H1 (cell line): Measurements from ENCODE around the gene BAIAP2. TPM values are rescaled to one million over a fixed set of nuclear protein-coding genes. Genes with fewer than 3 reads are reported as not detected.

Source experiments
- CTCF ChIA-PET: fragments of 300-600 bp; sonication (Branson Sonifier 250); formaldehyde crosslinking; loops from one replicate; lab custom pipeline; 2021; ENCODE audit not compliant: partially characterized antibody; lab: Charles Lee
- POLR2A ChIA-PET: fragments of 300-600 bp; sonication (Branson Sonifier 250); formaldehyde crosslinking; loops from one replicate; lab custom pipeline; 2021; ENCODE audit warnings: inconsistent platforms; ENCODE audit not compliant: partially characterized antibody; lab: Charles Lee
- DNase-seq, 2 experiments: peaks; one replicate each; pipeline versions ENCODE4 v3.0.0 to v3.0.0-alpha.2; 2010 to 2022; ENCODE audit warnings: low spot score in 2 of 2, low read depth in 1 of 2, mixed read lengths in 1 of 2
- FAIRE-seq: peaks from 2 replicates; lab custom pipeline; 2011; peaks lifted over from hg19 to GRCh38; lab: Jason Lieb, UNC
- H2AFZ ChIP-seq: 2 replicates; pipeline ENCODE4 v1.8.1; 2012; ENCODE audit warnings: low read length, inconsistent platforms
- H2AK5ac ChIP-seq: 2 replicates; pipeline ENCODE4 v1.6.1; 2013; ENCODE audit warnings: low read depth, low read length
- H2BK120ac ChIP-seq: replicated peaks from 2 replicates; pipeline ENCODE3; 2013; ENCODE audit warnings: low read depth, low read length, inconsistent platforms
- H2BK12ac ChIP-seq: 2 replicates; pipeline ENCODE4 v1.6.1; 2013; ENCODE audit warnings: low read depth, low read length
- H2BK15ac ChIP-seq: 2 replicates; pipeline ENCODE4 v1.6.1; 2013; ENCODE audit warnings: low read length
- H2BK20ac ChIP-seq: 2 replicates; pipeline ENCODE4 v1.6.1; 2013; ENCODE audit warnings: low read length
- H2BK5ac ChIP-seq: 2 replicates; pipeline ENCODE4 v1.6.1; 2013; ENCODE audit warnings: low read depth, low read length
- H3K14ac ChIP-seq: 2 replicates; pipeline ENCODE4 v1.6.1; 2013; ENCODE audit warnings: inconsistent platforms; ENCODE audit not compliant: insufficient read length
- H3K18ac ChIP-seq: 2 replicates; pipeline ENCODE4 v1.6.1; 2013; ENCODE audit warnings: low read length; ENCODE audit errors: extremely low read depth
- H3K23ac ChIP-seq: 2 replicates; pipeline ENCODE4 v1.6.1; 2013; ENCODE audit warnings: inconsistent platforms; ENCODE audit not compliant: insufficient read length
- H3K23me2 ChIP-seq: 2 replicates; pipeline ENCODE4 v1.6.1; 2013; ENCODE audit warnings: low read depth, low read length
- H3K27ac ChIP-seq: 2 replicates; pipeline ENCODE4 v1.6.1; 2011; ENCODE audit warnings: low read depth, low read length, inconsistent platforms
- H3K27me3 ChIP-seq, 4 experiments: replicated peaks in 1 of 4; 1 replicate in 1 of 4; 2 replicates in 3 of 4; pipeline versions ENCODE4 v1.6.1 to v1.8.1; 2011 to 2013; ENCODE audit warnings: low read length in 3 of 4, mild to moderate bottlenecking in 3 of 4, inconsistent platforms in 2 of 4, mixed read lengths in 2 of 4, moderate library complexity in 1 of 4; ENCODE audit not compliant: control insufficient read depth in 3 of 4, insufficient read depth in 3 of 4; ENCODE audit errors: extremely low read depth in 1 of 4
- H3K36me3 ChIP-seq, 4 experiments: 2 replicates each; pipeline versions ENCODE4 v1.6.1 to v1.8.1; 2011 to 2013; ENCODE audit warnings: mild to moderate bottlenecking in 4 of 4, low read length in 3 of 4, moderate library complexity in 2 of 4, control low read depth in 1 of 4, inconsistent platforms in 1 of 4; ENCODE audit not compliant: insufficient read depth in 4 of 4, control insufficient read depth in 2 of 4
- H3K4ac ChIP-seq: replicated peaks from 2 replicates; pipeline ENCODE3; 2013; ENCODE audit warnings: low read length, low read depth, mixed read lengths, inconsistent platforms; ENCODE audit not compliant: insufficient read length
- H3K4me1 ChIP-seq, 4 experiments: replicated peaks in 1 of 4; 1 replicate in 1 of 4; 2 replicates in 3 of 4; pipeline versions ENCODE4 v1.6.1 to v1.8.1; 2011 to 2013; ENCODE audit warnings: low read length in 3 of 4, inconsistent platforms in 2 of 4, mixed read lengths in 1 of 4; ENCODE audit not compliant: insufficient read depth in 4 of 4, control insufficient read depth in 3 of 4
- H3K4me2 ChIP-seq, 2 experiments: 2 replicates each; pipeline versions ENCODE4 v1.6.1 to v1.8.1; 2011 to 2013; ENCODE audit warnings: low read depth in 2 of 2, low read length in 2 of 2, control low read depth in 1 of 2, inconsistent platforms in 1 of 2, mild to moderate bottlenecking in 1 of 2; ENCODE audit not compliant: insufficient read depth in 1 of 2
- H3K4me3 ChIP-seq, 4 experiments: fragments of 200-600, 300-600 bp in 1 of 4; sonication (generic), shearing (Covaris generic), sonication (Bioruptor Twin) in 1 of 4; 2 replicates each; pipeline versions ENCODE4 v1.5.1 to v1.8.1; 2011 to 2016; ENCODE audit warnings: low read length in 4 of 4, low read depth in 3 of 4, control low read depth in 2 of 4, inconsistent platforms in 2 of 4, mild to moderate bottlenecking in 2 of 4, mixed read lengths in 1 of 4, moderate library complexity in 1 of 4; ENCODE audit not compliant: insufficient read depth in 2 of 4; ENCODE audit errors: extremely low read depth in 1 of 4
- H3K56ac ChIP-seq: replicated peaks from 2 replicates; pipeline ENCODE3; 2013; ENCODE audit warnings: low read depth, mild to moderate bottlenecking, mixed read lengths, low read length, inconsistent platforms; ENCODE audit not compliant: insufficient read length
- H3K79me1 ChIP-seq: 2 replicates; pipeline ENCODE4 v1.6.1; 2013; ENCODE audit warnings: low read depth, low read length, control low read depth
- H3K79me2 ChIP-seq, 2 experiments: 2 replicates each; pipeline versions ENCODE4 v1.6.1 to v1.8.1; 2012 to 2013; ENCODE audit warnings: low read length in 2 of 2, mild to moderate bottlenecking in 2 of 2, inconsistent platforms in 1 of 2; ENCODE audit not compliant: insufficient read depth in 2 of 2, control insufficient read depth in 1 of 2
- H3K9ac ChIP-seq, 4 experiments: replicated peaks in 1 of 4; 1 replicate in 1 of 4; 2 replicates in 3 of 4; pipeline versions ENCODE4 v1.6.1 to v1.8.1; 2011 to 2013; ENCODE audit warnings: low read depth in 3 of 4, low read length in 3 of 4, control low read depth in 2 of 4, mild to moderate bottlenecking in 2 of 4, moderate library complexity in 2 of 4, inconsistent platforms in 1 of 4; ENCODE audit errors: extremely low read depth in 1 of 4
- H3K9me3 ChIP-seq, 2 experiments: 2 replicates each; pipeline versions ENCODE4 v1.6.1 to v1.8.1; 2012 to 2013; ENCODE audit warnings: mild to moderate bottlenecking in 2 of 2, moderate library complexity in 2 of 2, control low read depth in 1 of 2, inconsistent platforms in 1 of 2, low read depth in 1 of 2, low read length in 1 of 2, mixed read lengths in 1 of 2; ENCODE audit not compliant: insufficient read depth in 2 of 2
- H4K20me1 ChIP-seq, 2 experiments: replicated peaks in 1 of 2; 2 replicates each; pipeline versions ENCODE3 to v1.8.1; 2011 to 2013; ENCODE audit warnings: inconsistent platforms in 2 of 2, low read length in 2 of 2, mild to moderate bottlenecking in 1 of 2; ENCODE audit not compliant: insufficient read depth in 2 of 2, control insufficient read depth in 1 of 2
- H4K5ac ChIP-seq: 2 replicates; pipeline ENCODE4 v1.6.1; 2013; ENCODE audit warnings: low read length, low read depth, mixed read lengths, inconsistent platforms; ENCODE audit not compliant: insufficient read length
- H4K8ac ChIP-seq: 2 replicates; pipeline ENCODE4 v1.8.0; 2013; ENCODE audit warnings: mild to moderate bottlenecking, moderate library complexity, low read length, inconsistent platforms; ENCODE audit not compliant: insufficient read depth; ENCODE audit errors: extremely low read depth
- H4K91ac ChIP-seq: replicated peaks from 2 replicates; pipeline ENCODE3; 2013; ENCODE audit warnings: low read length, mixed read lengths, inconsistent platforms; ENCODE audit not compliant: insufficient read length
- HDAC2 ChIP-seq, 2 experiments: fragments of 300-600 bp in 1 of 2; sonication (generic) in 1 of 2; IDR thresholded peaks; 2 replicates each; pipeline ENCODE4 v1.6.1; 2011 to 2012; ENCODE audit warnings: low read depth in 2 of 2, low read length in 2 of 2, mild to moderate bottlenecking in 2 of 2, moderate library complexity in 2 of 2, borderline replicate concordance in 1 of 2, inconsistent platforms in 1 of 2
- KDM1A ChIP-seq: fragments of 200-600, 300-600 bp; sonication (generic); IDR thresholded peaks from 2 replicates; pipeline ENCODE4 v1.7.1; 2016; ENCODE audit warnings: mild to moderate bottlenecking, low read length, borderline replicate concordance
- TAF7 ChIP-seq: optimal IDR thresholded peaks from 2 replicates; pipeline ENCODE3; 2011; ENCODE audit warnings: low read depth, mild to moderate bottlenecking, inconsistent platforms, low read length, moderate library complexity, borderline replicate concordance
- WGBS, 2 experiments: shearing (Covaris generic) in 1 of 2; methylation state at CpG; one replicate each; pipeline versions ENCODE4 v1.1.6 to v1.1.7; 2013 to 2015; ENCODE audit warnings: low lambda C conversion rate in 2 of 2, mixed read lengths in 2 of 2, inconsistent platforms in 1 of 2, low coverage in 1 of 2, missing lambda C conversion rate in 1 of 2; ENCODE audit not compliant: insufficient replicate concordance in 2 of 2, insufficient coverage in 1 of 2, insufficient read length in 1 of 2; ENCODE audit errors: extremely low coverage in 1 of 2, missing lambda C conversion rate in 1 of 2; 5-methylcytosine and 5-hydroxymethylcytosine counted together
- polyA plus RNA-seq, 7 experiments: library from polyadenylated mRNA; depleted of rRNA in 3 of 7; stranded (reverse) in 5 of 7; unstranded in 2 of 7; fragments of >200 nt in 5 of 7; fragments of 200-250 nt in 2 of 7; gene quantifications; 1 replicate in 5 of 7; 2 replicates in 1 of 7; 4 replicates in 1 of 7; pipeline versions ENCODE4 v1.2.1 to v1.2.3, GENCODE V29; 2011 to 2013; ENCODE audit warnings: missing spikeins in 2 of 7, mixed read lengths in 2 of 7
- total RNA-seq: library from RNA; stranded (reverse); fragmentation: NEBNext Ultra II Directional; extraction: Animal tissue kit (Norgen Biotek cat#: 25700); gene quantifications from 2 replicates; pipeline ENCODE4 v1.2.1, GENCODE V29; 2021
- TF ChIP-seq, protein P1 (sequence below): IDR thresholded peaks from 2 replicates; pipeline ENCODE4 v1.6.1; 2012; ENCODE audit warnings: low read length, inconsistent platforms

BAIAP2 gene
- total and polyA plus RNA-seq, 2 of the 8 experiments (the other 6 are each of a cell fraction or from before 2014, with no cell fraction given), result 10.0 to 22.8 TPM

DNA sequence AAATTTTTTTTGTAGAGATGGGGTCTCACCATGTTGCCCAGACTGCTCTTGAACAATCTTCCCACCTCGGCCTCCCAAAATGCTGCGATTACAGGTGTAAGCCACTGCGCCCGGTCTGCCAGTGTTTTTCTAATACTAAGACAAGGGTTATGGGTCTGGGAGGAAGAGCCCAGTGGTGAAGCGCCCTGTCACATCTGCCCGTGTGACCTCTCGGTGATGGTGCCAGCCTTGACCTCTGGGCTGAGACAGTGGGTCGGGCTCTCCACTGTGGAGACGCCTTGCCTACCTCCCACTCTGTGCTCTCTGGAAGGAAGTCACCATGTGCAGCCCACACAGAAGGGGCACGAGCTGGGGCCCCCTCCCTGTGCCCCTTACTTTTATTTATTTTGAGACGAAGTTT is 5.1 kb upstream of the BAIAP2 start:
- H3K79me2 ChIP-seq, result no peaks in the 10 kb centered on the region
- POLR2A ChIA-PET, result no interaction called here

More for the DNA sequence above, 5.1 kb upstream of the BAIAP2 start:
- Histone ChIP-seq H3K23ac (no peak overlapping the region), H3K4me2 (no peak overlapping the region), H2BK15ac (no peak overlapping the region), H2BK20ac (no peak overlapping the region), H3K56ac (no peak overlapping the region), H2AK5ac (no peak overlapping the region), H4K91ac (no peak overlapping the region), H3K27me3 (peaks cover 0 to 7% (median 4%) of the 10 kb centered on the region in 4 experiments; a peak in 5 of 7 replicates), H2BK12ac (no peak overlapping the region), H2AFZ (no peak overlapping the region), H3K27ac (no peak overlapping the region), H4K5ac (no peak overlapping the region), H3K9ac (no peak overlapping the region), H3K9me3 (no peaks in the 10 kb centered on the region; a peak in 1 of 4 replicates), H3K23me2 (peaks cover 4% of the 10 kb centered on the region; the same call in 1 of the 2 replicates), H3K18ac (no peak overlapping the region), H2BK5ac (no peak overlapping the region), H3K79me1 (0 out of 2 replicates have a peak, but pooled peaks cover 2% of the 10 kb centered on the region), H3K14ac (no peak overlapping the region), H3K4me1 (peaks cover 0 to 10% (median 4%) of the 10 kb centered on the region in 4 experiments; a peak in 4 of 7 replicates), H3K4ac (no peak overlapping the region), H2BK120ac (no peak overlapping the region), H4K8ac (no peak overlapping the region), H4K20me1 (peaks cover 0 to 5% of the 10 kb centered on the region in 2 experiments), H3K36me3 (no peaks in the 10 kb centered on the region), H3K4me3 (no peak overlapping the region)
- TF ChIP-seq KDM1A (no peak), TAF7 (no peak), HDAC2 (IDR thresholded peaks at IDR 0.05; ENCODE audit: borderline replicate concordance in 1 of 2, low read depth in 2 of 2, low read length in 2 of 2) (no peak)
- TF ChIP-seq, protein P1, sequence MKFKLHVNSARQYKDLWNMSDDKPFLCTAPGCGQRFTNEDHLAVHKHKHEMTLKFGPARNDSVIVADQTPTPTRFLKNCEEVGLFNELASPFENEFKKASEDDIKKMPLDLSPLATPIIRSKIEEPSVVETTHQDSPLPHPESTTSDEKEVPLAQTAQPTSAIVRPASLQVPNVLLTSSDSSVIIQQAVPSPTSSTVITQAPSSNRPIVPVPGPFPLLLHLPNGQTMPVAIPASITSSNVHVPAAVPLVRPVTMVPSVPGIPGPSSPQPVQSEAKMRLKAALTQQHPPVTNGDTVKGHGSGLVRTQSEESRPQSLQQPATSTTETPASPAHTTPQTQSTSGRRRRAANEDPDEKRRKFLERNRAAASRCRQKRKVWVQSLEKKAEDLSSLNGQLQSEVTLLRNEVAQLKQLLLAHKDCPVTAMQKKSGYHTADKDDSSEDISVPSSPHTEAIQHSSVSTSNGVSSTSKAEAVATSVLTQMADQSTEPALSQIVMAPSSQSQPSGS, result no peak
- FAIRE-seq (no peak), DNase-seq (no peak)
- WGBS, 2 experiments, result 84% methylated on average over 11 of the region's 11 CpGs; no CpG with 5 or more reads in 1 of the 2 experiments
- CTCF ChIA-PET, result interaction anchor here (0.6 to 2.7 kb wide), 4 partner anchors 10 to 90 kb away, joined by 3 to 9 read pairs (median 3); no protein-coding TSS in a partner anchor
